Left ventricle myocardium inferior (tissue), 1 donor: ENCODE results near the gene THSD8. TPM values are rescaled to one million over a fixed set of nuclear protein-coding genes. Genes with fewer than 3 reads are reported as not detected.
A peak's percentile ranks its signal among the peaks of the same experiment; 100 is the strongest.

Experiments
- DNase-seq: peaks from one replicate; pipeline ENCODE4 v3.0.0-alpha.2; 2020
- H3K27ac ChIP-seq: fragments of 200-600 bp; replicated peaks from 2 replicates; pipeline ENCODE4 v1.8.0; 2021
- H3K27me3 ChIP-seq: fragments of 200-600 bp; 2 replicates; pipeline ENCODE4 v1.8.0; 2021; ENCODE audit warnings: low read depth
- H3K36me3 ChIP-seq: fragments of 200-600 bp; 2 replicates; pipeline ENCODE4 v1.8.0; 2021
- H3K4me1 ChIP-seq: fragments of 200-600 bp; 2 replicates; pipeline ENCODE4 v1.8.0; 2021
- H3K4me3 ChIP-seq: fragments of 200-600 bp; 2 replicates; pipeline ENCODE4 v1.8.0; 2021; ENCODE audit warnings: mild to moderate bottlenecking, moderate library complexity
- H3K9me3 ChIP-seq: fragments of 200-600 bp; replicated peaks from 2 replicates; pipeline ENCODE4 v1.8.0; 2021
- CTCF ChIP-seq: fragments of 200-600 bp; IDR thresholded peaks from 2 replicates; pipeline ENCODE4 v1.8.0; 2021; ENCODE audit warnings: antibody characterized with exemption, mild to moderate bottlenecking, borderline replicate concordance
- intact Hi-C: fragments of 100-400 bp; cut with micrococcal nuclease; formaldehyde crosslinking; loops from one replicate; pipeline ENCODE4 v1.11.0; 2022
- total RNA-seq: library from RNA; stranded (reverse); fragmentation: NEBNext Ultra II Directional; extraction: Animal tissue kit (Norgen Biotek cat#: 25700); gene quantifications from one replicate; pipeline ENCODE4 v1.2.1, GENCODE V29; 2021
- donor health status: DM: no; HTN: yes; CAD: no; lungs with severe emphysema.

The THSD8 gene
- total RNA-seq, 1 donor from 2014 or later: 2.7 TPM

- no peaks in the 10 kb centered on the region for H3K9me3 ChIP-seq
- peaks cover 93% of the 10 kb centered on the region for H3K4me1 ChIP-seq
- no peaks in the 10 kb centered on the region for H3K27me3 ChIP-seq
- DNase-seq: no peak
- H3K36me3 ChIP-seq: no peaks in the 10 kb centered on the region
- TF ChIP-seq CTCF: no peak
- H3K4me3 ChIP-seq: no peak overlapping the region
- H3K27ac ChIP-seq: peak overlapping the region; percentile 96
- intact Hi-C loops: no loop called here
Measured at GRCh38 chr19:12787458-12787857, 14.4 kb upstream of the THSD8 start.

GRCh38 chr19:12788042-12788681 is 13.7 kb upstream of the THSD8 start:
- peak overlapping the region; percentile 76 for H3K4me3 ChIP-seq
- TF ChIP-seq CTCF: no peak
- intact Hi-C loops: no loop called here
- peak overlapping the region; percentile 96 for H3K27ac ChIP-seq
- no peaks in the 10 kb centered on the region for H3K27me3 ChIP-seq
- H3K4me1 ChIP-seq: peaks cover 93% of the 10 kb centered on the region
- H3K9me3 ChIP-seq: no peaks in the 10 kb centered on the region
- H3K36me3 ChIP-seq: no peaks in the 10 kb centered on the region
- no peak for DNase-seq

- TF ChIP-seq CTCF: no peak
- Histone ChIP-seq H3K27me3 (no peaks in the 10 kb centered on the region), H3K4me1 (peaks cover 91% of the 10 kb centered on the region), H3K27ac (peak overlapping the region; percentile 96), H3K9me3 (no peaks in the 10 kb centered on the region), H3K4me3 (peak overlapping the region; percentile 76), H3K36me3 (no peaks in the 10 kb centered on the region)
- DNase-seq: peak; percentile 87
- intact Hi-C loops: no loop called here
Measured at GRCh38 chr19:12788682-12789097, 13.2 kb upstream of the THSD8 start.

- no peaks in the 10 kb centered on the region for H3K27me3 ChIP-seq
- DNase-seq: no peak
- intact Hi-C loops: no loop called here
- no peak for TF ChIP-seq CTCF
- peak overlapping the region; percentile 76 for H3K4me3 ChIP-seq
- no peaks in the 10 kb centered on the region for H3K36me3 ChIP-seq
- H3K9me3 ChIP-seq: no peaks in the 10 kb centered on the region
- H3K4me1 ChIP-seq: peaks cover 91% of the 10 kb centered on the region
- H3K27ac ChIP-seq: peak overlapping the region; percentile 96
Measured at GRCh38 chr19:12789098-12789903, 12.6 kb upstream of the THSD8 start.

GRCh38 chr19:12789904-12790619 is 11.8 kb upstream of the THSD8 start:
- no peak for TF ChIP-seq CTCF
- intact Hi-C loops: no loop called here
- Histone ChIP-seq H3K36me3 (no peaks in the 10 kb centered on the region), H3K4me1 (peaks cover 89% of the 10 kb centered on the region), H3K4me3 (peak overlapping the region; percentile 76), H3K27ac (peak overlapping the region; percentile 96), H3K27me3 (no peaks in the 10 kb centered on the region), H3K9me3 (no peaks in the 10 kb centered on the region)
- DNase-seq: peak; percentile 97
